H1 (cell line): ENCODE results near the gene ADNP2. TPM values are rescaled to one million over a fixed set of nuclear protein-coding genes. Genes with fewer than 3 reads are reported as not detected.

Experiments used
- CTCF ChIA-PET: fragments of 300-600 bp; sonication (Branson Sonifier 250); formaldehyde crosslinking; loops from one replicate; lab custom pipeline; 2021; ENCODE audit not compliant: partially characterized antibody; lab: Charles Lee
- POLR2A ChIA-PET: fragments of 300-600 bp; sonication (Branson Sonifier 250); formaldehyde crosslinking; loops from one replicate; lab custom pipeline; 2021; ENCODE audit warnings: inconsistent platforms; ENCODE audit not compliant: partially characterized antibody; lab: Charles Lee
- DNase-seq, 2 experiments: peaks; one replicate each; pipeline versions ENCODE4 v3.0.0 to v3.0.0-alpha.2; 2010 to 2022; ENCODE audit warnings: low spot score in 2 of 2, low read depth in 1 of 2, mixed read lengths in 1 of 2
- FAIRE-seq: peaks from 2 replicates; lab custom pipeline; 2011; peaks lifted over from hg19 to GRCh38; lab: Jason Lieb, UNC
- H2AFZ ChIP-seq: 2 replicates; pipeline ENCODE4 v1.8.1; 2012; ENCODE audit warnings: low read length, inconsistent platforms
- H2AK5ac ChIP-seq: 2 replicates; pipeline ENCODE4 v1.6.1; 2013; ENCODE audit warnings: low read depth, low read length
- H2BK120ac ChIP-seq: replicated peaks from 2 replicates; pipeline ENCODE3; 2013; ENCODE audit warnings: low read depth, low read length, inconsistent platforms
- H2BK12ac ChIP-seq: 2 replicates; pipeline ENCODE4 v1.6.1; 2013; ENCODE audit warnings: low read depth, low read length
- H2BK15ac ChIP-seq: 2 replicates; pipeline ENCODE4 v1.6.1; 2013; ENCODE audit warnings: low read length
- H2BK20ac ChIP-seq: 2 replicates; pipeline ENCODE4 v1.6.1; 2013; ENCODE audit warnings: low read length
- H2BK5ac ChIP-seq: 2 replicates; pipeline ENCODE4 v1.6.1; 2013; ENCODE audit warnings: low read depth, low read length
- H3K14ac ChIP-seq: 2 replicates; pipeline ENCODE4 v1.6.1; 2013; ENCODE audit warnings: inconsistent platforms; ENCODE audit not compliant: insufficient read length
- H3K18ac ChIP-seq: 2 replicates; pipeline ENCODE4 v1.6.1; 2013; ENCODE audit warnings: low read length; ENCODE audit errors: extremely low read depth
- H3K23ac ChIP-seq: 2 replicates; pipeline ENCODE4 v1.6.1; 2013; ENCODE audit warnings: inconsistent platforms; ENCODE audit not compliant: insufficient read length
- H3K23me2 ChIP-seq: 2 replicates; pipeline ENCODE4 v1.6.1; 2013; ENCODE audit warnings: low read depth, low read length
- H3K27ac ChIP-seq: 2 replicates; pipeline ENCODE4 v1.6.1; 2011; ENCODE audit warnings: low read depth, low read length, inconsistent platforms
- H3K27me3 ChIP-seq, 4 experiments: replicated peaks in 1 of 4; 1 replicate in 1 of 4; 2 replicates in 3 of 4; pipeline versions ENCODE4 v1.6.1 to v1.8.1; 2011 to 2013; ENCODE audit warnings: low read length in 3 of 4, mild to moderate bottlenecking in 3 of 4, inconsistent platforms in 2 of 4, mixed read lengths in 2 of 4, moderate library complexity in 1 of 4; ENCODE audit not compliant: control insufficient read depth in 3 of 4, insufficient read depth in 3 of 4; ENCODE audit errors: extremely low read depth in 1 of 4
- H3K36me3 ChIP-seq, 4 experiments: 2 replicates each; pipeline versions ENCODE4 v1.6.1 to v1.8.1; 2011 to 2013; ENCODE audit warnings: mild to moderate bottlenecking in 4 of 4, low read length in 3 of 4, moderate library complexity in 2 of 4, control low read depth in 1 of 4, inconsistent platforms in 1 of 4; ENCODE audit not compliant: insufficient read depth in 4 of 4, control insufficient read depth in 2 of 4
- H3K4ac ChIP-seq: replicated peaks from 2 replicates; pipeline ENCODE3; 2013; ENCODE audit warnings: low read length, low read depth, mixed read lengths, inconsistent platforms; ENCODE audit not compliant: insufficient read length
- H3K4me1 ChIP-seq, 4 experiments: replicated peaks in 1 of 4; 1 replicate in 1 of 4; 2 replicates in 3 of 4; pipeline versions ENCODE4 v1.6.1 to v1.8.1; 2011 to 2013; ENCODE audit warnings: low read length in 3 of 4, inconsistent platforms in 2 of 4, mixed read lengths in 1 of 4; ENCODE audit not compliant: insufficient read depth in 4 of 4, control insufficient read depth in 3 of 4
- H3K4me2 ChIP-seq, 2 experiments: 2 replicates each; pipeline versions ENCODE4 v1.6.1 to v1.8.1; 2011 to 2013; ENCODE audit warnings: low read depth in 2 of 2, low read length in 2 of 2, control low read depth in 1 of 2, inconsistent platforms in 1 of 2, mild to moderate bottlenecking in 1 of 2; ENCODE audit not compliant: insufficient read depth in 1 of 2
- H3K4me3 ChIP-seq, 4 experiments: fragments of 200-600, 300-600 bp in 1 of 4; sonication (generic), shearing (Covaris generic), sonication (Bioruptor Twin) in 1 of 4; 2 replicates each; pipeline versions ENCODE4 v1.5.1 to v1.8.1; 2011 to 2016; ENCODE audit warnings: low read length in 4 of 4, low read depth in 3 of 4, control low read depth in 2 of 4, inconsistent platforms in 2 of 4, mild to moderate bottlenecking in 2 of 4, mixed read lengths in 1 of 4, moderate library complexity in 1 of 4; ENCODE audit not compliant: insufficient read depth in 2 of 4; ENCODE audit errors: extremely low read depth in 1 of 4
- H3K56ac ChIP-seq: replicated peaks from 2 replicates; pipeline ENCODE3; 2013; ENCODE audit warnings: low read depth, mild to moderate bottlenecking, mixed read lengths, low read length, inconsistent platforms; ENCODE audit not compliant: insufficient read length
- H3K79me1 ChIP-seq: 2 replicates; pipeline ENCODE4 v1.6.1; 2013; ENCODE audit warnings: low read depth, low read length, control low read depth
- H3K79me2 ChIP-seq, 2 experiments: 2 replicates each; pipeline versions ENCODE4 v1.6.1 to v1.8.1; 2012 to 2013; ENCODE audit warnings: low read length in 2 of 2, mild to moderate bottlenecking in 2 of 2, inconsistent platforms in 1 of 2; ENCODE audit not compliant: insufficient read depth in 2 of 2, control insufficient read depth in 1 of 2
- H3K9ac ChIP-seq, 4 experiments: replicated peaks in 1 of 4; 1 replicate in 1 of 4; 2 replicates in 3 of 4; pipeline versions ENCODE4 v1.6.1 to v1.8.1; 2011 to 2013; ENCODE audit warnings: low read depth in 3 of 4, low read length in 3 of 4, control low read depth in 2 of 4, mild to moderate bottlenecking in 2 of 4, moderate library complexity in 2 of 4, inconsistent platforms in 1 of 4; ENCODE audit errors: extremely low read depth in 1 of 4
- H3K9me3 ChIP-seq, 2 experiments: 2 replicates each; pipeline versions ENCODE4 v1.6.1 to v1.8.1; 2012 to 2013; ENCODE audit warnings: mild to moderate bottlenecking in 2 of 2, moderate library complexity in 2 of 2, control low read depth in 1 of 2, inconsistent platforms in 1 of 2, low read depth in 1 of 2, low read length in 1 of 2, mixed read lengths in 1 of 2; ENCODE audit not compliant: insufficient read depth in 2 of 2
- H4K20me1 ChIP-seq, 2 experiments: replicated peaks in 1 of 2; 2 replicates each; pipeline versions ENCODE3 to v1.8.1; 2011 to 2013; ENCODE audit warnings: inconsistent platforms in 2 of 2, low read length in 2 of 2, mild to moderate bottlenecking in 1 of 2; ENCODE audit not compliant: insufficient read depth in 2 of 2, control insufficient read depth in 1 of 2
- H4K5ac ChIP-seq: 2 replicates; pipeline ENCODE4 v1.6.1; 2013; ENCODE audit warnings: low read length, low read depth, mixed read lengths, inconsistent platforms; ENCODE audit not compliant: insufficient read length
- H4K8ac ChIP-seq: 2 replicates; pipeline ENCODE4 v1.8.0; 2013; ENCODE audit warnings: mild to moderate bottlenecking, moderate library complexity, low read length, inconsistent platforms; ENCODE audit not compliant: insufficient read depth; ENCODE audit errors: extremely low read depth
- H4K91ac ChIP-seq: replicated peaks from 2 replicates; pipeline ENCODE3; 2013; ENCODE audit warnings: low read length, mixed read lengths, inconsistent platforms; ENCODE audit not compliant: insufficient read length
- CHD2 ChIP-seq: IDR thresholded peaks from 2 replicates; pipeline ENCODE4 v1.6.1; 2012; ENCODE audit warnings: low read length, improper control_type of control experiment
- CTBP2 ChIP-seq: IDR thresholded peaks from 2 replicates; pipeline ENCODE4 v1.7.0; 2011; ENCODE audit warnings: borderline replicate concordance, mild to moderate bottlenecking, moderate library complexity, mixed read lengths, low read length; ENCODE audit not compliant: insufficient read depth, insufficient read length
- EGR1 ChIP-seq: IDR thresholded peaks from 2 replicates; pipeline ENCODE4 v1.6.1; 2011; ENCODE audit warnings: low read depth, low read length, borderline replicate concordance
- JUN ChIP-seq: IDR thresholded peaks from 2 replicates; pipeline ENCODE4 v1.6.1; 2011; ENCODE audit warnings: low read depth, mild to moderate bottlenecking, improper control_type of control experiment, low read length
- JUND ChIP-seq: IDR thresholded peaks from 2 replicates; pipeline ENCODE4 v1.6.1; 2011; ENCODE audit warnings: mild to moderate bottlenecking, improper control_type of control experiment, low read length
- POLR2AphosphoS5 ChIP-seq: IDR thresholded peaks from 2 replicates; pipeline ENCODE4 v1.6.1; 2011; ENCODE audit warnings: low read depth, low read length
- RBBP5 ChIP-seq: IDR thresholded peaks from 2 replicates; pipeline ENCODE4 v1.7.1; 2012; ENCODE audit warnings: low read depth, mild to moderate bottlenecking, inconsistent platforms, low read length, moderate library complexity, borderline replicate concordance
- SAP30 ChIP-seq: fragments of 300-600 bp; sonication (generic); IDR thresholded peaks from 2 replicates; pipeline ENCODE4 v1.7.1; 2012; ENCODE audit warnings: low read length, moderate library complexity, mild to moderate bottlenecking, inconsistent platforms; ENCODE audit not compliant: insufficient read depth, insufficient replicate concordance
- SP2 ChIP-seq: IDR thresholded peaks from 2 replicates; pipeline ENCODE4 v1.6.1; 2012; ENCODE audit warnings: mild to moderate bottlenecking, low read length, inconsistent platforms
- TBP ChIP-seq: IDR thresholded peaks from 2 replicates; pipeline ENCODE4 v1.6.1; 2011; ENCODE audit warnings: low read depth, low read length, improper control_type of control experiment
- WGBS, 2 experiments: shearing (Covaris generic) in 1 of 2; methylation state at CpG; one replicate each; pipeline versions ENCODE4 v1.1.6 to v1.1.7; 2013 to 2015; ENCODE audit warnings: low lambda C conversion rate in 2 of 2, mixed read lengths in 2 of 2, inconsistent platforms in 1 of 2, low coverage in 1 of 2, missing lambda C conversion rate in 1 of 2; ENCODE audit not compliant: insufficient replicate concordance in 2 of 2, insufficient coverage in 1 of 2, insufficient read length in 1 of 2; ENCODE audit errors: extremely low coverage in 1 of 2, missing lambda C conversion rate in 1 of 2; 5-methylcytosine and 5-hydroxymethylcytosine counted together
- polyA plus RNA-seq, 7 experiments: library from polyadenylated mRNA; depleted of rRNA in 3 of 7; stranded (reverse) in 5 of 7; unstranded in 2 of 7; fragments of >200 nt in 5 of 7; fragments of 200-250 nt in 2 of 7; gene quantifications; 1 replicate in 5 of 7; 2 replicates in 1 of 7; 4 replicates in 1 of 7; pipeline versions ENCODE4 v1.2.1 to v1.2.3, GENCODE V29; 2011 to 2013; ENCODE audit warnings: missing spikeins in 2 of 7, mixed read lengths in 2 of 7
- total RNA-seq: library from RNA; stranded (reverse); fragmentation: NEBNext Ultra II Directional; extraction: Animal tissue kit (Norgen Biotek cat#: 25700); gene quantifications from 2 replicates; pipeline ENCODE4 v1.2.1, GENCODE V29; 2021

Gene ADNP2
- total and polyA plus RNA-seq, 2 of the 8 experiments (the other 6 are each of a cell fraction or from before 2014, with no cell fraction given) = 25.1 to 61.6 TPM

DNA sequence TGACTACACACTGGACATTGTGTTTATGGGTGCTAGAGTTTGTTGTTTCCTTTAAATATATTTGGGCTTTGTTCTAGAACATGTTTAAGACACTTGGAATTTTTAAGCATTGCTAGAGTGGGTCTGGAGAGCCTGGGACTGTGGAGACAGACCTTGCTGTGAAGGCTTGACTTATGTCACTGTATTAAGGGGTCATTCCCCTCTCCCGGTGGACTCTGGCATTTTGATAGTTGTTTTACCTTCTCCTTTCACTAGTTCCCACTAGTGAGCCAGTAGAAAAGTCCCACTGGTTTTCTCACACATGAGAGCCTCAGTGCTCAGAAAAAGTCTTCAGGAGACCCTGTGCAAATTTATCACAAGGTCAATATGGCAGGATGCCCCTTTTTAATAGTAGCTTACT lies 18.6 kb downstream of the ADNP2 start:
- H3K36me3 ChIP-seq = peaks cover 0 to 27% (median 2%) of the 10 kb centered on the region in 4 experiments; a peak in 3 of 8 replicates
- no peak overlapping the region for H4K91ac ChIP-seq
- WGBS, 2 experiments = 86% methylated on average over 1 of the region's 1 CpG; no CpG with 5 or more reads in 1 of the 2 experiments

More for the DNA sequence above, 18.6 kb downstream of the ADNP2 start:
- H2AFZ ChIP-seq = no peak overlapping the region
- H4K20me1 ChIP-seq = peaks cover 11 to 17% of the 10 kb centered on the region in 2 experiments
- H2BK5ac ChIP-seq = no peak overlapping the region
- no peak overlapping the region for H3K9ac ChIP-seq
- no peak overlapping the region for H3K18ac ChIP-seq
- no peaks in the 10 kb centered on the region for H3K27me3 ChIP-seq
- H4K8ac ChIP-seq = no peak overlapping the region
- ChIA-PET CTCF (interaction anchor here (1.0 kb wide), 1 partner anchor 27 kb away, joined by 3 read pairs; no protein-coding TSS in a partner anchor), POLR2A (interaction anchor here (1.7 to 2.1 kb wide), 2 partner anchors 17 to 18 kb away, joined by 4 to 6 read pairs; no protein-coding TSS in a partner anchor)
- H3K79me1 ChIP-seq = peaks cover 8% of the 10 kb centered on the region
- H2BK120ac ChIP-seq = no peak overlapping the region
- DNase-seq = no peak
- no peak overlapping the region for H3K56ac ChIP-seq
- no peak overlapping the region for H2BK20ac ChIP-seq
- no peak overlapping the region for H4K5ac ChIP-seq
- TF ChIP-seq TBP (no peak), POLR2AphosphoS5 (no peak), EGR1 (no peak), SP2 (no peak), JUN (no peak), JUND (no peak), RBBP5 (no peak), CTBP2 (no peak), CHD2 (no peak), SAP30 (no peak)
- no peak overlapping the region for H3K27ac ChIP-seq
- peaks cover 24 to 95% of the 10 kb centered on the region in 2 experiments for H3K79me2 ChIP-seq
- no peak overlapping the region for H3K4ac ChIP-seq
- no peaks in the 10 kb centered on the region for H3K9me3 ChIP-seq
- no peak overlapping the region for H3K14ac ChIP-seq
- H2BK12ac ChIP-seq = no peak overlapping the region
- no peak overlapping the region for H2BK15ac ChIP-seq
- no peak for FAIRE-seq
- no peak overlapping the region for H3K4me2 ChIP-seq
- H3K23me2 ChIP-seq = no peaks in the 10 kb centered on the region
- no peak overlapping the region for H3K4me3 ChIP-seq
- no peak overlapping the region for H2AK5ac ChIP-seq
- peaks cover 3 to 6% (median 5%) of the 10 kb centered on the region in 4 experiments; a peak in 6 of 7 replicates for H3K4me1 ChIP-seq
- H3K23ac ChIP-seq = no peak overlapping the region
